GM23338 (cell line): ENCODE measurements around the gene ADAMTSL5. TPM values are rescaled to one million over a fixed set of nuclear protein-coding genes. Genes with fewer than 3 reads are reported as not detected.

Source experiments
- ATAC-seq: fragments of 200-7000 bp; cut with Tn5 transposase; 3 replicates; pipeline ENCODE4 v1.9.1; 2020
- DNase-seq: peaks from one replicate; pipeline ENCODE4 v3.0.0-alpha.2; 2015; ENCODE audit warnings: low spot score
- H2AFZ ChIP-seq: fragments of 200-600 bp; sonication (generic); 2 replicates; pipeline ENCODE4 v1.8.0; 2016; ENCODE audit warnings: antibody characterized with exemption, mild to moderate bottlenecking, moderate library complexity
- H3F3A ChIP-seq: fragments of 200-600 bp; sonication (generic); replicated peaks from 2 replicates; pipeline ENCODE4 v1.8.0; 2017; ENCODE audit warnings: antibody characterized with exemption, mixed run types, low read depth
- H3K27ac ChIP-seq: fragments of 200-600 bp; sonication (generic); 2 replicates; pipeline ENCODE4 v1.6.1; 2016; ENCODE audit warnings: low read depth
- H3K27me3 ChIP-seq: fragments of 200-600 bp; sonication (generic); 2 replicates; pipeline ENCODE4 v1.8.0; 2016; ENCODE audit warnings: mild to moderate bottlenecking, mixed run types, moderate library complexity; ENCODE audit not compliant: insufficient read depth
- H3K36me3 ChIP-seq: fragments of 200-600 bp; sonication (generic); 2 replicates; pipeline ENCODE4 v1.8.0; 2016; ENCODE audit warnings: mild to moderate bottlenecking; ENCODE audit not compliant: insufficient read depth
- H3K4me1 ChIP-seq: fragments of 200-600 bp; sonication (generic); 2 replicates; pipeline ENCODE4 v1.8.0; 2016; ENCODE audit warnings: mild to moderate bottlenecking, moderate library complexity; ENCODE audit not compliant: insufficient read depth
- H3K4me2 ChIP-seq: fragments of 200-600 bp; sonication (generic); 2 replicates; pipeline ENCODE4 v1.7.1; 2017; ENCODE audit warnings: mixed run types
- H3K4me3 ChIP-seq: fragments of 200-600 bp; sonication (generic); 2 replicates; pipeline ENCODE4 v1.6.1; 2016; ENCODE audit warnings: mixed run types
- H3K79me2 ChIP-seq: fragments of 200-600 bp; sonication (generic); replicated peaks from 2 replicates; pipeline ENCODE4 v1.8.0; 2017; ENCODE audit warnings: mild to moderate bottlenecking; ENCODE audit not compliant: insufficient read depth
- H3K9me2 ChIP-seq: fragments of 200-600 bp; sonication (generic); 2 replicates; pipeline ENCODE4 v1.8.0; 2017; ENCODE audit not compliant: insufficient read depth
- H4K20me1 ChIP-seq: fragments of 200-600 bp; sonication (generic); replicated peaks from 2 replicates; pipeline ENCODE4 v1.8.0; 2017; ENCODE audit warnings: mild to moderate bottlenecking; ENCODE audit not compliant: insufficient read depth
- H3K27ac Mint-ChIP-seq: 2 replicates; pipeline ENCODE4 v1.8.0; 2020; ENCODE audit warnings: inconsistent platforms, mild to moderate bottlenecking, moderate library complexity, mixed read lengths
- H3K27me3 Mint-ChIP-seq: 3 replicates; pipeline ENCODE4 v1.8.0; 2022; ENCODE audit warnings: low read depth, mild to moderate bottlenecking, moderate library complexity, mixed read lengths, inconsistent platforms; ENCODE audit not compliant: insufficient read depth, poor library complexity
- H3K36me3 Mint-ChIP-seq: 3 replicates; pipeline ENCODE4 v1.8.0; 2021; ENCODE audit warnings: low read depth, mild to moderate bottlenecking, inconsistent platforms, moderate library complexity, mixed read lengths
- H3K4me1 Mint-ChIP-seq: 3 replicates; pipeline ENCODE4 v1.8.0; 2020; ENCODE audit warnings: mild to moderate bottlenecking, inconsistent platforms, mixed read lengths
- H3K4me3 Mint-ChIP-seq: 3 replicates; pipeline ENCODE4 v1.8.0; 2021; ENCODE audit warnings: moderate library complexity, mild to moderate bottlenecking, inconsistent platforms, mixed read lengths
- H3K9me3 Mint-ChIP-seq: 3 replicates; pipeline ENCODE4 v1.8.0; 2020; ENCODE audit warnings: moderate library complexity, mild to moderate bottlenecking, inconsistent platforms, mixed read lengths
- EZH2 ChIP-seq: fragments of 200-600 bp; sonication (generic); IDR thresholded peaks from one replicate; pipeline ENCODE4 v1.8.0; 2017; ENCODE audit warnings: antibody characterized with exemption, mild to moderate bottlenecking, low read depth; ENCODE audit not compliant: unreplicated experiment
- POLR2AphosphoS5 ChIP-seq: IDR thresholded peaks from 2 replicates; pipeline ENCODE4 v1.6.1; 2016; ENCODE audit warnings: antibody characterized with exemption, low read depth
- ZNF331 ChIP-seq: fragments of 250-450 bp; sonication (Bioruptor Pico); IDR thresholded peaks from 2 replicates; pipeline ENCODE4 v1.5.0; 2020; ENCODE audit warnings: low read depth, mild to moderate bottlenecking, moderate library complexity
- polyA plus RNA-seq: library from polyadenylated mRNA; unstranded; fragments of >200 nt; fragmentation: Nextera tagmentation; extraction: Ambion mirVana; gene quantifications from 2 replicates; pipeline ENCODE4 v1.2.1, GENCODE V29; 2016
- total RNA-seq: library from RNA; depleted of rRNA; stranded (reverse); fragments of >200 nt; shearing (Covaris generic); gene quantifications from 2 replicates; pipeline ENCODE4 v1.2.3, GENCODE V29; 2014
- TF ChIP-seq, protein P1 (sequence below), 2 experiments: fragments of 200-600 bp in 1 of 2; sonication (generic) in 1 of 2; conservative IDR thresholded peaks; 2 replicates each; pipeline versions ENCODE4 v1.5.1 to v1.6.1; 2016 to 2017; ENCODE audit warnings: antibody characterized with exemption in 2 of 2, low read depth in 2 of 2, mild to moderate bottlenecking in 2 of 2, moderate library complexity in 1 of 2
- TF ChIP-seq, protein P2 (sequence below): fragments of 250-450 bp; sonication (Bioruptor Pico); IDR thresholded peaks from 2 replicates; pipeline ENCODE4 v1.5.0; 2020; ENCODE audit warnings: mild to moderate bottlenecking, moderate library complexity
- TF ChIP-seq, protein P3 (sequence below): IDR thresholded peaks from one replicate; pipeline ENCODE4 v1.6.1; 2018; ENCODE audit warnings: antibody characterized with exemption; ENCODE audit not compliant: unreplicated experiment

Gene ADAMTSL5
- total and polyA plus RNA-seq, 2 experiments from 2014 or later = 0.10 to 0.97 TPM

GRCh38 chr19:1456121-1456900 is 56.5 kb downstream of the ADAMTSL5 start:
- DNase-seq (peak; percentile 0), ATAC-seq (no peak)
- Mint-ChIP-seq H3K4me1 (peaks cover 18% of the 10 kb centered on the region), H3K4me3 (no peak overlapping the region), H3K27ac (no peak overlapping the region), H3K9me3 (no peaks in the 10 kb centered on the region), H3K27me3 (peaks cover 28% of the 10 kb centered on the region), H3K36me3 (peaks cover 7% of the 10 kb centered on the region; the same call in 2 of the 3 replicates)
- Histone ChIP-seq H3K79me2 (no peaks in the 10 kb centered on the region), H3K4me2 (peak overlapping the region; percentile 44; the same call in 1 of the 2 replicates), H3K27ac (no peak overlapping the region), H3K27me3 (no peaks in the 10 kb centered on the region), H2AFZ (no peak overlapping the region), H3K4me3 (no peak overlapping the region), H3F3A (peaks cover 8% of the 10 kb centered on the region; the same call in 1 of the 2 replicates), H4K20me1 (peaks cover 4% of the 10 kb centered on the region; the same call in 1 of the 2 replicates), H3K4me1 (peaks cover 7% of the 10 kb centered on the region; the same call in 1 of the 2 replicates), H3K36me3 (no peaks in the 10 kb centered on the region), H3K9me2 (no peaks in the 10 kb centered on the region)
- TF ChIP-seq, protein P1, sequence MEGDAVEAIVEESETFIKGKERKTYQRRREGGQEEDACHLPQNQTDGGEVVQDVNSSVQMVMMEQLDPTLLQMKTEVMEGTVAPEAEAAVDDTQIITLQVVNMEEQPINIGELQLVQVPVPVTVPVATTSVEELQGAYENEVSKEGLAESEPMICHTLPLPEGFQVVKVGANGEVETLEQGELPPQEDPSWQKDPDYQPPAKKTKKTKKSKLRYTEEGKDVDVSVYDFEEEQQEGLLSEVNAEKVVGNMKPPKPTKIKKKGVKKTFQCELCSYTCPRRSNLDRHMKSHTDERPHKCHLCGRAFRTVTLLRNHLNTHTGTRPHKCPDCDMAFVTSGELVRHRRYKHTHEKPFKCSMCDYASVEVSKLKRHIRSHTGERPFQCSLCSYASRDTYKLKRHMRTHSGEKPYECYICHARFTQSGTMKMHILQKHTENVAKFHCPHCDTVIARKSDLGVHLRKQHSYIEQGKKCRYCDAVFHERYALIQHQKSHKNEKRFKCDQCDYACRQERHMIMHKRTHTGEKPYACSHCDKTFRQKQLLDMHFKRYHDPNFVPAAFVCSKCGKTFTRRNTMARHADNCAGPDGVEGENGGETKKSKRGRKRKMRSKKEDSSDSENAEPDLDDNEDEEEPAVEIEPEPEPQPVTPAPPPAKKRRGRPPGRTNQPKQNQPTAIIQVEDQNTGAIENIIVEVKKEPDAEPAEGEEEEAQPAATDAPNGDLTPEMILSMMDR (conservative IDR thresholded peaks at IDR 0.05; ENCODE audit: low read depth in 2 of 2) = 0 out of 4 replicates have a peak, but pooled peaks of 1 of the 2 experiments have one; percentile 7
- TF ChIP-seq ZNF331 (CRISPR knock-in tag) = no peak

DNA sequence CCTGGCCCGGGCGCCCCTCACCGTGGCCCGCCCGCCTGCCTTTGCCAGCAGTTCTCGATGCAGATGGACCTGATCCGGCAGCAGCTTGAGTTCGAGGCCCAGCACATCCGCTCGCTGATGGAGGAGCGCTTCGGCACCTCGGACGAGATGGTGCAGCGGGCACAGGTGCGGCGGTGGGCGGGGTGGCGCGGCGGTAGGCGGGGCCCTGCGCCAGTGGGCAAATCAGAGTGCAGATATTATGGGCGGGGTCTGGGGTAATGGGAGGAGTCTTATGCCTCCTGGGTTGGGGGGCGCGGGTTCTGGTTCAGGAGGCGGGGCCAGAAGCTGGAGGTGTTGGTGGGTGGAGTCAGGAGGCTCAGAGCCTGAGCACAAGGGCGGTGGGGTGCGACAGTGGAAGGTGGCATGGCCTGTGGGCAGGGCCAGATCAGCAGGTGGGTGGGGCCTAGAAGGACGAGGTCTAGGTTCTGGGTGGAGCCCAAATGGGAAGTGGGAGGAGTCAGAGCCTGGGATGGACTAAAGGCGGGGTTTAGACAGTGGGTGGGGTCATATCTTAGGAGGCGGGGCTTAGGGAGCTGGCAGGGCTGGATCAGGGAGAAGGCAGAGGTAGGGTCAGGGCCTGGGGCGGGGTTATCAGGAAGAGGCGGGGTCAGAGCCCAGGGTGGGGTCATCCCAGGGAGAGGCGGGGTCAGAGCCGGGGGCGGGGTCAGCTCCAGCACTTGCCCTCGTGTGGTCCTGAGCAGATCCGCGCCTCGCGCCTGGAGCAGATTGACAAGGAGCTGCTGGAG is 57.3 kb downstream of the ADAMTSL5 start:
- DNase-seq (peak; percentile 100), ATAC-seq (peak; percentile 69)
- peak overlapping the region; percentile 58 for H3K4me3 ChIP-seq
- H3K4me1 Mint-ChIP-seq = peaks cover 24% of the 10 kb centered on the region
- peaks cover 7% of the 10 kb centered on the region for H3K36me3 Mint-ChIP-seq
- H3K27ac Mint-ChIP-seq = no peak overlapping the region
- no peaks in the 10 kb centered on the region for H3K9me2 ChIP-seq
- H2AFZ ChIP-seq = peak overlapping the region; percentile 59; the same call in 1 of the 2 replicates
- H3K9me3 Mint-ChIP-seq = no peaks in the 10 kb centered on the region
- H3K36me3 ChIP-seq = no peaks in the 10 kb centered on the region
- peaks cover 6% of the 10 kb centered on the region for H3K27me3 ChIP-seq
- H4K20me1 ChIP-seq = peaks cover 4% of the 10 kb centered on the region; the same call in 1 of the 2 replicates
- H3K79me2 ChIP-seq = 0 out of 2 replicates have a peak, but pooled peaks cover 3% of the 10 kb centered on the region
- H3K4me2 ChIP-seq = peak overlapping the region; percentile 78
- no peak overlapping the region for H3K27ac ChIP-seq
- H3K4me1 ChIP-seq = peaks cover 13% of the 10 kb centered on the region; the same call in 1 of the 2 replicates
- H3K4me3 Mint-ChIP-seq = peak overlapping the region; percentile 50; the same call in 2 of the 3 replicates
- H3F3A ChIP-seq = peaks cover 13% of the 10 kb centered on the region; the same call in 1 of the 2 replicates
- peaks cover 31% of the 10 kb centered on the region for H3K27me3 Mint-ChIP-seq
- TF ChIP-seq ZNF331 (CRISPR knock-in tag) (no peak), EZH2 (no peak), POLR2AphosphoS5 (peak; percentile 88)
- TF ChIP-seq, protein P2, sequence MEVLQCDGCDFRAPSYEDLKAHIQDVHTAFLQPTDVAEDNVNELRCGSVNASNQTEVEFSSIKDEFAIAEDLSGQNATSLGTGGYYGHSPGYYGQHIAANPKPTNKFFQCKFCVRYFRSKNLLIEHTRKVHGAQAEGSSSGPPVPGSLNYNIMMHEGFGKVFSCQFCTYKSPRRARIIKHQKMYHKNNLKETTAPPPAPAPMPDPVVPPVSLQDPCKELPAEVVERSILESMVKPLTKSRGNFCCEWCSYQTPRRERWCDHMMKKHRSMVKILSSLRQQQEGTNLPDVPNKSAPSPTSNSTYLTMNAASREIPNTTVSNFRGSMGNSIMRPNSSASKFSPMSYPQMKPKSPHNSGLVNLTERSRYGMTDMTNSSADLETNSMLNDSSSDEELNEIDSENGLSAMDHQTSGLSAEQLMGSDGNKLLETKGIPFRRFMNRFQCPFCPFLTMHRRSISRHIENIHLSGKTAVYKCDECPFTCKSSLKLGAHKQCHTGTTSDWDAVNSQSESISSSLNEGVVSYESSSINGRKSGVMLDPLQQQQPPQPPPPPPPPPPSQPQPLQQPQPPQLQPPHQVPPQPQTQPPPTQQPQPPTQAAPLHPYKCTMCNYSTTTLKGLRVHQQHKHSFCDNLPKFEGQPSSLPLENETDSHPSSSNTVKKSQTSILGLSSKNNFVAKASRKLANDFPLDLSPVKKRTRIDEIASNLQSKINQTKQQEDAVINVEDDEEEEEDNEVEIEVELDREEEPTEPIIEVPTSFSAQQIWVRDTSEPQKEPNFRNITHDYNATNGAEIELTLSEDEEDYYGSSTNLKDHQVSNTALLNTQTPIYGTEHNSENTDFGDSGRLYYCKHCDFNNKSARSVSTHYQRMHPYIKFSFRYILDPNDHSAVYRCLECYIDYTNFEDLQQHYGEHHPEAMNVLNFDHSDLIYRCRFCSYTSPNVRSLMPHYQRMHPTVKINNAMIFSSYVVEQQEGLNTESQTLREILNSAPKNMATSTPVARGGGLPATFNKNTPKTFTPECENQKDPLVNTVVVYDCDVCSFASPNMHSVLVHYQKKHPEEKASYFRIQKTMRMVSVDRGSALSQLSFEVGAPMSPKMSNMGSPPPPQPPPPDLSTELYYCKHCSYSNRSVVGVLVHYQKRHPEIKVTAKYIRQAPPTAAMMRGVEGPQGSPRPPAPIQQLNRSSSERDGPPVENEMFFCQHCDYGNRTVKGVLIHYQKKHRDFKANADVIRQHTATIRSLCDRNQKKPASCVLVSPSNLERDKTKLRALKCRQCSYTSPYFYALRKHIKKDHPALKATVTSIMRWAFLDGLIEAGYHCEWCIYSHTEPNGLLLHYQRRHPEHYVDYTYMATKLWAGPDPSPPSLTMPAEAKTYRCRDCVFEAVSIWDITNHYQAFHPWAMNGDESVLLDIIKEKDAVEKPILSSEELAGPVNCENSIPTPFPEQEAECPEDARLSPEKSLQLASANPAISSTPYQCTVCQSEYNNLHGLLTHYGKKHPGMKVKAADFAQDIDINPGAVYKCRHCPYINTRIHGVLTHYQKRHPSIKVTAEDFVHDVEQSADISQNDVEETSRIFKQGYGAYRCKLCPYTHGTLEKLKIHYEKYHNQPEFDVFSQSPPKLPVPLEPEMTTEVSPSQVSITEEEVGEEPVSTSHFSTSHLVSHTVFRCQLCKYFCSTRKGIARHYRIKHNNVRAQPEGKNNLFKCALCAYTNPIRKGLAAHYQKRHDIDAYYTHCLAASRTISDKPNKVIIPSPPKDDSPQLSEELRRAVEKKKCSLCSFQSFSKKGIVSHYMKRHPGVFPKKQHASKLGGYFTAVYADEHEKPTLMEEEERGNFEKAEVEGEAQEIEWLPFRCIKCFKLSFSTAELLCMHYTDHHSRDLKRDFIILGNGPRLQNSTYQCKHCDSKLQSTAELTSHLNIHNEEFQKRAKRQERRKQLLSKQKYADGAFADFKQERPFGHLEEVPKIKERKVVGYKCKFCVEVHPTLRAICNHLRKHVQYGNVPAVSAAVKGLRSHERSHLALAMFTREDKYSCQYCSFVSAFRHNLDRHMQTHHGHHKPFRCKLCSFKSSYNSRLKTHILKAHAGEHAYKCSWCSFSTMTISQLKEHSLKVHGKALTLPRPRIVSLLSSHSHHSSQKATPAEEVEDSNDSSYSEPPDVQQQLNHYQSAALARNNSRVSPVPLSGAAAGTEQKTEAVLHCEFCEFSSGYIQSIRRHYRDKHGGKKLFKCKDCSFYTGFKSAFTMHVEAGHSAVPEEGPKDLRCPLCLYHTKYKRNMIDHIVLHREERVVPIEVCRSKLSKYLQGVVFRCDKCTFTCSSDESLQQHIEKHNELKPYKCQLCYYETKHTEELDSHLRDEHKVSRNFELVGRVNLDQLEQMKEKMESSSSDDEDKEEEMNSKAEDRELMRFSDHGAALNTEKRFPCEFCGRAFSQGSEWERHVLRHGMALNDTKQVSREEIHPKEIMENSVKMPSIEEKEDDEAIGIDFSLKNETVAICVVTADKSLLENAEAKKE = no peak
- TF ChIP-seq, protein P3, sequence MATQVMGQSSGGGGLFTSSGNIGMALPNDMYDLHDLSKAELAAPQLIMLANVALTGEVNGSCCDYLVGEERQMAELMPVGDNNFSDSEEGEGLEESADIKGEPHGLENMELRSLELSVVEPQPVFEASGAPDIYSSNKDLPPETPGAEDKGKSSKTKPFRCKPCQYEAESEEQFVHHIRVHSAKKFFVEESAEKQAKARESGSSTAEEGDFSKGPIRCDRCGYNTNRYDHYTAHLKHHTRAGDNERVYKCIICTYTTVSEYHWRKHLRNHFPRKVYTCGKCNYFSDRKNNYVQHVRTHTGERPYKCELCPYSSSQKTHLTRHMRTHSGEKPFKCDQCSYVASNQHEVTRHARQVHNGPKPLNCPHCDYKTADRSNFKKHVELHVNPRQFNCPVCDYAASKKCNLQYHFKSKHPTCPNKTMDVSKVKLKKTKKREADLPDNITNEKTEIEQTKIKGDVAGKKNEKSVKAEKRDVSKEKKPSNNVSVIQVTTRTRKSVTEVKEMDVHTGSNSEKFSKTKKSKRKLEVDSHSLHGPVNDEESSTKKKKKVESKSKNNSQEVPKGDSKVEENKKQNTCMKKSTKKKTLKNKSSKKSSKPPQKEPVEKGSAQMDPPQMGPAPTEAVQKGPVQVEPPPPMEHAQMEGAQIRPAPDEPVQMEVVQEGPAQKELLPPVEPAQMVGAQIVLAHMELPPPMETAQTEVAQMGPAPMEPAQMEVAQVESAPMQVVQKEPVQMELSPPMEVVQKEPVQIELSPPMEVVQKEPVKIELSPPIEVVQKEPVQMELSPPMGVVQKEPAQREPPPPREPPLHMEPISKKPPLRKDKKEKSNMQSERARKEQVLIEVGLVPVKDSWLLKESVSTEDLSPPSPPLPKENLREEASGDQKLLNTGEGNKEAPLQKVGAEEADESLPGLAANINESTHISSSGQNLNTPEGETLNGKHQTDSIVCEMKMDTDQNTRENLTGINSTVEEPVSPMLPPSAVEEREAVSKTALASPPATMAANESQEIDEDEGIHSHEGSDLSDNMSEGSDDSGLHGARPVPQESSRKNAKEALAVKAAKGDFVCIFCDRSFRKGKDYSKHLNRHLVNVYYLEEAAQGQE = no peak
